ENCODE data around the gene KCNIP1. TPM values are rescaled to one million over a fixed set of nuclear protein-coding genes. Genes with fewer than 3 reads are reported as not detected.

The KCNIP1 gene
- polyA plus RNA-seq, 1 donor (not counting 4 experiments of a cell fraction or from before 2014, with no cell fraction given): not detected

DNA sequence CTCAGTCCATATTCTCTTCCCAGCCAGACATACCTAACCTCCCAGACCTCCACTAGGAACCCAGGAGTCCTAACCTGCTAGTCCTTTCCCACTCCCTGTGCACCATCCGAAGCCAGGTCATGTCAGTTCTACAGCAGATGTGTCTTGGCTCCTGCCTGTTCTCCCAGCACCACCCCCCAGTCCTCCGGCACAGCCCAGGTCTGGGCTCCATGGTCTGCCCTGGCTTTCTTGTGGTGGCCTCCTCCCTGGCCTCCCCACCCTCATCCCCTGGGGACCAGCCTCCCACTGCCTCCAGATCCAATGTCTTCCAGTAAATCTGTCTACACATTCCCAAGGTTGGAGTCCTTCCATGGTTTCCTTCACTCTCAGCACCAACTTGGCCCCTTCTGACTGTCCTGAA, 20.0 kb downstream of the KCNIP1 start:
- FAIRE-seq (no peak), DNase-seq (ENCODE audit: low read depth, low spot score) (no peak)
- no peaks in the 10 kb centered on the region for H3K36me3 ChIP-seq (ENCODE audit: control insufficient read depth in 2 of 2, extremely low read depth in 1 of 2, insufficient read depth in 2 of 2, low read length in 2 of 2)
- H3K9me3 ChIP-seq (ENCODE audit: control insufficient read depth, low read depth, low read length): no peaks in the 10 kb centered on the region
- no peak overlapping the region for H3K4me2 ChIP-seq (ENCODE audit: control insufficient read depth, extremely low read depth, insufficient read depth, low read depth, low read length)
- no peak overlapping the region for H3K9ac ChIP-seq (ENCODE audit: control insufficient read depth, extremely low read depth, insufficient read depth, low read length)
- H3K79me2 ChIP-seq (ENCODE audit: control insufficient read depth, insufficient read depth, low read length): no peaks in the 10 kb centered on the region
- no peaks in the 10 kb centered on the region for H4K20me1 ChIP-seq (ENCODE audit: control insufficient read depth, extremely low read depth, insufficient read depth, low read length)
- H2AFZ ChIP-seq (ENCODE audit: control insufficient read depth, low read length): no peak overlapping the region
- peaks cover 14% of the 10 kb centered on the region for H3K4me1 ChIP-seq (ENCODE audit: control insufficient read depth, extremely low read depth, insufficient read depth, low read length)
- no peak overlapping the region for H3K4me3 ChIP-seq (ENCODE audit: control insufficient read depth in 2 of 3, extremely low read depth in 1 of 3, insufficient read depth in 2 of 3, low read depth in 1 of 3, low read length in 3 of 3)
- peaks cover 16% of the 10 kb centered on the region for H3K27me3 ChIP-seq (ENCODE audit: control insufficient read depth, extremely low read depth, insufficient read depth, low read length)
- TF ChIP-seq, protein P1, sequence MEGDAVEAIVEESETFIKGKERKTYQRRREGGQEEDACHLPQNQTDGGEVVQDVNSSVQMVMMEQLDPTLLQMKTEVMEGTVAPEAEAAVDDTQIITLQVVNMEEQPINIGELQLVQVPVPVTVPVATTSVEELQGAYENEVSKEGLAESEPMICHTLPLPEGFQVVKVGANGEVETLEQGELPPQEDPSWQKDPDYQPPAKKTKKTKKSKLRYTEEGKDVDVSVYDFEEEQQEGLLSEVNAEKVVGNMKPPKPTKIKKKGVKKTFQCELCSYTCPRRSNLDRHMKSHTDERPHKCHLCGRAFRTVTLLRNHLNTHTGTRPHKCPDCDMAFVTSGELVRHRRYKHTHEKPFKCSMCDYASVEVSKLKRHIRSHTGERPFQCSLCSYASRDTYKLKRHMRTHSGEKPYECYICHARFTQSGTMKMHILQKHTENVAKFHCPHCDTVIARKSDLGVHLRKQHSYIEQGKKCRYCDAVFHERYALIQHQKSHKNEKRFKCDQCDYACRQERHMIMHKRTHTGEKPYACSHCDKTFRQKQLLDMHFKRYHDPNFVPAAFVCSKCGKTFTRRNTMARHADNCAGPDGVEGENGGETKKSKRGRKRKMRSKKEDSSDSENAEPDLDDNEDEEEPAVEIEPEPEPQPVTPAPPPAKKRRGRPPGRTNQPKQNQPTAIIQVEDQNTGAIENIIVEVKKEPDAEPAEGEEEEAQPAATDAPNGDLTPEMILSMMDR (optimal IDR thresholded peaks at IDR 0.05 in 1 of 3, IDR thresholded peaks at IDR 0.05 in 1 of 3, conservative IDR thresholded peaks at IDR 0.05 in 1 of 3; ENCODE audit: extremely low read depth in 1 of 3, insufficient read depth in 2 of 3, low read length in 3 of 3): no peak
- TF ChIP-seq EZH2 (IDR thresholded peaks at IDR 0.05; ENCODE audit: low read length): no peak
- no peak overlapping the region for H3K27ac ChIP-seq (ENCODE audit: control insufficient read depth, insufficient read depth, low read length)
- H3K9me1 ChIP-seq (ENCODE audit: control insufficient read depth, extremely low read depth, insufficient read depth, low read length): no peaks in the 10 kb centered on the region
- dilution Hi-C loops (cut with MboI; ENCODE audit: extremely low pct_ligation_motif_present, low sequenced_read_pairs): no loop called here

DNA sequence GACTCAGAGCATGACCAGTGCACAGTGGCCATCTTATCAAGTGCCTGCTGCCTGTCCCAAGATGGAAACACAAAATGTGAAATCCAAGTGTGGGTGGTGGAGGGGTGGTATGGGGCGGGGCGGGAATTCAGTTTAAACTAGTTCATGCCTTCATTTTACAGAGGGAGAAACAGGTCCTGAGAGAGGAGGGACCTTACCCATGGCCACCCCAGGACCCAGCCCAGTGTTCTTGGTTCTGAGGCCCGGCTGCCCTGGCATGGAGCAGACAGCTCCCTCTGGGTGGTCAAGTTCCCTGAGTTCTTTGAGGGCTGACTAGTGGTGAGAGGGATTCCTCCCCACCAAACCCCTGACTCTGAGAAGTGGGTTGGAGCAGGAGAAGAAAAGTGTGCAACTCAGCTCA, 20.8 kb downstream of the KCNIP1 start:
- no peaks in the 10 kb centered on the region for H3K9me1 ChIP-seq (ENCODE audit: control insufficient read depth, extremely low read depth, insufficient read depth, low read length)
- H3K9ac ChIP-seq (ENCODE audit: control insufficient read depth, extremely low read depth, insufficient read depth, low read length): no peak overlapping the region
- no peak overlapping the region for H3K27ac ChIP-seq (ENCODE audit: control insufficient read depth, insufficient read depth, low read length)
- H3K36me3 ChIP-seq (ENCODE audit: control insufficient read depth in 2 of 2, extremely low read depth in 1 of 2, insufficient read depth in 2 of 2, low read length in 2 of 2): no peaks in the 10 kb centered on the region
- dilution Hi-C loops (cut with MboI; ENCODE audit: extremely low pct_ligation_motif_present, low sequenced_read_pairs): no loop called here
- H4K20me1 ChIP-seq (ENCODE audit: control insufficient read depth, extremely low read depth, insufficient read depth, low read length): no peaks in the 10 kb centered on the region
- H3K27me3 ChIP-seq (ENCODE audit: control insufficient read depth, extremely low read depth, insufficient read depth, low read length): peaks cover 16% of the 10 kb centered on the region
- H2AFZ ChIP-seq (ENCODE audit: control insufficient read depth, low read length): no peak overlapping the region
- no peak for DNase-seq (ENCODE audit: low read depth, low spot score)
- H3K4me3 ChIP-seq (ENCODE audit: control insufficient read depth in 2 of 3, extremely low read depth in 1 of 3, insufficient read depth in 2 of 3, low read depth in 1 of 3, low read length in 3 of 3): no peak overlapping the region
- no peak for FAIRE-seq
- no peak overlapping the region for H3K4me2 ChIP-seq (ENCODE audit: control insufficient read depth, extremely low read depth, insufficient read depth, low read depth, low read length)
- H3K9me3 ChIP-seq (ENCODE audit: control insufficient read depth, low read depth, low read length): no peaks in the 10 kb centered on the region
- H3K79me2 ChIP-seq (ENCODE audit: control insufficient read depth, insufficient read depth, low read length): no peaks in the 10 kb centered on the region
- peaks cover 14% of the 10 kb centered on the region for H3K4me1 ChIP-seq (ENCODE audit: control insufficient read depth, extremely low read depth, insufficient read depth, low read length)
- TF ChIP-seq, protein P1 (optimal IDR thresholded peaks at IDR 0.05 in 1 of 3, IDR thresholded peaks at IDR 0.05 in 1 of 3, conservative IDR thresholded peaks at IDR 0.05 in 1 of 3; ENCODE audit: extremely low read depth in 1 of 3, insufficient read depth in 2 of 3, low read length in 3 of 3): no peak
- no peak for TF ChIP-seq EZH2 (IDR thresholded peaks at IDR 0.05; ENCODE audit: low read length)

All from keratinocyte (primary cell).